GM13977 (cell line): ENCODE results near the gene ZBTB48.

Experiments
- DNase-seq: peaks from one replicate; pipeline ENCODE4 v3.0.0; 2012; ENCODE audit warnings: low spot score
- CTCF ChIP-seq: IDR thresholded peaks from 2 replicates; pipeline ENCODE4 v1.5.1; 2012; ENCODE audit warnings: mild to moderate bottlenecking, control low read depth; ENCODE audit not compliant: insufficient read depth; ENCODE audit errors: extremely low read depth, missing control alignments
- in situ Hi-C: fragments of 300-500 bp; cut with MboI; formaldehyde crosslinking; loops from one replicate; pipeline ENCODE4 v1.12.0; 2022; ENCODE audit warnings: low sequenced_read_pairs, low pct_unique_long_range_greater_than_20kb, mixed read lengths, inconsistent platforms; ENCODE audit not compliant: unreplicated experiment

ZBTB48 gene

GRCh38 chr1:6538956-6539355 is 40.8 kb upstream of the ZBTB48 start:
- DNase-seq: no peak
- in situ Hi-C loops: no loop called here
- TF ChIP-seq CTCF: no peak

GRCh38 chr1:6544831-6545230 is 35.0 kb upstream of the ZBTB48 start:
- no peak for TF ChIP-seq CTCF
- in situ Hi-C loops: no loop called here
- DNase-seq: no peak

- in situ Hi-C loops: no loop called here
- TF ChIP-seq CTCF: no peak
- no peak for DNase-seq
Observed at GRCh38 chr1:6545276-6546112, 34.3 kb upstream of the ZBTB48 start.

- DNase-seq: no peak
- no peak for TF ChIP-seq CTCF
- in situ Hi-C loops: no loop called here
Observed at GRCh38 chr1:6546326-6546725, 33.5 kb upstream of the ZBTB48 start.

- no peak for TF ChIP-seq CTCF
- no peak for DNase-seq
Observed at GRCh38 chr1:6547301-6547700, 32.5 kb upstream of the ZBTB48 start.

GRCh38 chr1:6554031-6554906 is 25.5 kb upstream of the ZBTB48 start, which contains the start of gene NOL9:
TSS of gene NOL9 (minus strand) at chr1:6554513. CDS start at chr1:6554502, 11 bp downstream.
- peak; percentile 96 for TF ChIP-seq CTCF
- DNase-seq: peak; percentile 98
- in situ Hi-C loops: no loop called here

More at GRCh38 chr1:6547301-6547700, 32.5 kb upstream of the ZBTB48 start:
- in situ Hi-C loops: no loop called here
